GM21528 (cell line): Measurements from ENCODE around the gene TSC22D1.

Experiments used
- ATAC-seq: cut with Tn5 transposase; IDR thresholded peaks from one replicate; pipeline ENCODE4 v1.9.1; 2021; ENCODE audit warnings: mild to moderate bottlenecking, moderate library complexity; ENCODE audit not compliant: unreplicated experiment, low FRiP score

The TSC22D1 gene

DNA sequence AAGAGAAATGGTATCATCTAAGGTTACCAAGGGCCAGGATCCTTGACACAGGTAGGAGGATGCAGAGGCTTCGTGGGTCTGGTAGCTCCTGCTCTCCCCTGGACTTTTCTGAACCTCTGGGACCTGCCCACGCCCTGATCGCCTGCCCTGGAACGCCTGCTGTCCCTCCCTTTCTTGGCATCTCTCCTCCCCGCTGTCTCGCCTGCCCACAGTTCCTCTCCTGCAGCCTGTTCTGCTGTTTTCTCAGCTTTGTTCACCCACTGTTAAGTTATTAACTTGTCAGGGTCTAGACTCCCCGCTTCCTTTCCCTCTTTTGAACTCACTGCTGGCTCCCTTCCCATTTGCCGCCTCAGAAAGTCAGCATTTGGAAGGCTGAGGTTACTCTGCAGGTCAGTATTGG lies 182.7 kb downstream of the TSC22D1 start:
- no peak for ATAC-seq

DNA sequence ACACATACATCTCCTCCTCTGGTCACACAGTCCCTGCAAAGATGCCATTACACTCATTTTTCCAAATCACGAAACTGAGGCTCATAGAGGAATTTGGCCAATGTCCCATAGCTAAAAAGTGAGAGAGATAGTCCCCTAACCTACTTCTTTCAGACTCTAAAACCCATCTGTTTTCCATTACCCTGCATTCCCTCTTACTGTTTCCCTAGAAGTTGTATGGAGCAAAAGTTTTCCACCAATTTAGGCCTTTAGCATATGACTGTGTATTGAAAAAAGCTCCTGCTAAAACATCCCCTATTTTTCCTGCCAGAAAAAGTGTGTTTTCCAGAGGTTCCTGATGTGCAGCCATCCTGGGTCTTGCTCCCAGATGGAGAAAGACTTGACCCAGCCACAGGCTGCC lies 186.3 kb downstream of the TSC22D1 start:
- ATAC-seq: no peak

DNA sequence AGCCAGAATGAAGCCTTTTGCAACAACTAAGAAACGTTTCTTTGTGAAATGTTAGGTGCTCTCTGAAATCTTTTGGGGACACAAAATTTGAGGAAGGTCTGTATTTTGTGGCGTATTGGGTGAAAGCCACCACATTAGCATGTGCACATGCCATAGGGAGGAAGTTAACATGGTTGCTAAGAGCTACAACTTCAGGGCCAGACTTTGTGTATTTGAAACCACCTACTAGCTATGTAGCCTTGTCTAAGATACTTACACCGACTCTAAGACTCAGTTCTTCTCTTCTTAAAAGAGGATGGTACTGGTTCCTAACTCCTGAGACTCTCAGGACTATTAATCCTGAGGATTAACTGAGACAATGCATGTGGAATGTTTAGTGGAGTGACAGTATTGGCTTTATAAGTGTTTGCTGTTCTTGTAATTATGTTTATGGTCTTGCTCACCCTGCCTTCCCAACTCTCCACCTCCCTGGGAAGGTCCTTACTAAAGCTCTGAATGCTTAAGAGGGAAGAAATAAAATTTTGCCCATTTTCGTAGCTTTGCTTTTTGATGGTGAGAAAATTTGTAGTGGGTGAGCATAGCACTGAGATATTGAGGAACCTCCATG lies 187.0 kb downstream of the TSC22D1 start:
- ATAC-seq: no peak

DNA sequence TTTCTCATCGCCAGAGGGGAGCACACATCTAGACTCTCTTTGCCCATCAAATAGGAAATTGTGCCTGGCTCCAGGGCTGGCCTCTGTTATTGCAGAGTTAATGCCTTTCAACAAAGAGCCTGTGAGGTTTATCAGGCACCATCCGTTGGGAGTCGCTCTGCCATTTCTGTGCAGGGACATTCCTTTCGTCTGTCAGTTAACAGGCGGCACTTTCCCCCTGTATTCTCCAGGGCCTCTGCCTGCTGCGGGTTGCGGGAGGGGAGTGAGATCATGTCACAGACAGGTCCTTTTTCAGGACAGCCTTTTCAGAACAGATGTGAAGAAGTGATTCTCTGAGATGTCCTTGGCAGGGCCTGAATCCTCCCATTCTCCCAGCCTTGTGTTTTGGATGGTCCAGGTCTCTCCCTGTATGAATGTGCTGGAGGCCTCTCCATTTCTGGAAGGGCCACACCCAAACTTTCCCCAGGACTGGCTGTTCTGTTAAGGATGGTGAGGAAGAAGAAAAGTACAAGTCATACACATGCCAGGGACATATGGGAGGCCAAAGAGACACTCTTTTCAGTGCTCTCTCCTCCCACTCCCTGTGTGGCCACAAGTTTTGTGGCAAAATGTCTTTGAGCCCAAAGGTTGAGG lies 187.6 kb downstream of the TSC22D1 start:
- ATAC-seq: no peak

DNA sequence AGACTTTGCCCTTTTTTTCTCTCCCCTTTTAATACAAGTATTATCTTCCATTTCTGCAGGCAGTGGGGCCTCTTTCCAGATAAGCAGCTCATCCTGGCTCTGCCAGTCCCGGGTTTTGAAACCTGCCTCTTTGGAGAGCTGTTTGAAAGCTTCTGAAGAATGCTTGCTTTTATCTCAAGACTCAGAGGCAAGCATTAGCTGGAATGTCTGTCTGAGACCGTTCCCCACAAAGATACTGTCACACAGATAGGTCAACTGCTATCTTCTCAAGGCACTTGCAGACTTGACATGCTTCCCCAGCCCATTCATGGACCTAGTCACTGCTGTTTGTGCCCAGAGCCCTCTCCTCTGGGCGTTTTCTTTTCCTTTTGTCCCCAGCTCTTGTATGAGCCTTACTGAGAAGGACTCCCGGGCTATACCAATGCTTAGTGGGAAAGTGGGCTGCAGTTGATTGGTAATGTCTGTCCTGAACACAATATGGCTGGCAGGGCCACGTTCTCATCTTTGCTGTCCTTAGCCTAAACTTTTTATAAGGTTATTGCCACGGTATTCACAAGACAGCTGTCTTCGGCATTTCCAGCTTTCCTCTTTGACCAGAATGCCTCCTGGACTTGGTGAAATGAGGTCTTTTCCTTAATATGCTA lies 189.1 kb downstream of the TSC22D1 start:
- ATAC-seq: no peak

DNA sequence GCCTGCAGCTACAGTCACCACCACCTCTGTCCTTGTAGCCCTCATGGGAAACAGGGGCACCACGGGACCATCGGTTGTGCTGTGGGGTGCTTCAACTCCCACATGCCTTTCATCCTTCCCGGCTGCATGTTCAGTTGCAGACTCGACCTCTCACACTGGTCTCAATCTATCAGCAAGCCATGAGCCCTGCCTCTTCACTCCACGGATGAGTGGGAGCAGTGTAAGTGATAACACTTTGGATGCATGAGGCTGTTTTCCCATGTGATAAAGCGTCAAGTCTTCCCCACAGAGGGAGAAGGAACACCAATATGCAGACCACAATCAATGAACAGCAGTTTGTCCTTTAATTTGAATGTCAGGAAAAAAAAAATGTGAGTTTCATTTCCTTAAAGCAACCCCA lies 190.3 kb downstream of the TSC22D1 start:
- ATAC-seq: no peak

DNA sequence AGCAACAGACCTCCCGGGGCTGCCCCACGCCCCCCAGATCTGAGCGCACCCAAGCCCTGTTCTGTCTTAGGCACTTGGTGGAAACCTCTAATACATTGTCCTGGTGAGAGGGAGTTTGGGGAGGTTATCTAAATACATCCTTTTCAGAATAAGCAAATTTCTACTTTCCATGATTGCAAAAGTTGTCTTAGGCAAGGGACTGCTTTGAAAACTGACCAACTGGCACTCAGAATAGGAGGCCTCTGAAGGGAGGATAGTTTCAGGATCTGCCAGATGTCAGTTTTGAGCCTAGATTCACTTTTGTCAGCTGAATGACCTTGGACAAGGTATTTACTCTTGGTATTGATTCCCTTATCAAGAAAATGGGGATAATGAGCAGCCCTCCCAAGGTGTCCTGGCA lies 190.7 kb downstream of the TSC22D1 start:
- ATAC-seq: no peak

DNA sequence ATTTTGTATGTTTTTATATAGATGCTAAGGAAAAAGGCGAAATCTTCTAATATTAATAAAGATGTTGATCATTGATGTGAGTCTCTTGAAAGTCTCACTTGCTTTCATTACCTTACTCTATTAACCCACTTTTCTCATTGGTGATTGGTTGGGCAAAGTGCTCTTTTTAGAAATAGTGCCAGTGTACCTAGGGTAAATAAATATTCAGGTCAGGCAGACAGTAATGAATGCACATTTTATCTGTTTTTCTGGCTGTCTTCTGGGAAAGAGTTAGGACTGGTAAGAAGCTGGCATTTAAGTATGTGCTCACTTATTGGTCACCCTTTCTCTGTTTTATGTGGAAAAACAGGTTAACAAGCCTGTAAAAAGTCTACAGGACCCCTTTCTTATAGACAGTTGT lies 191.4 kb downstream of the TSC22D1 start:
- ATAC-seq: no peak

DNA sequence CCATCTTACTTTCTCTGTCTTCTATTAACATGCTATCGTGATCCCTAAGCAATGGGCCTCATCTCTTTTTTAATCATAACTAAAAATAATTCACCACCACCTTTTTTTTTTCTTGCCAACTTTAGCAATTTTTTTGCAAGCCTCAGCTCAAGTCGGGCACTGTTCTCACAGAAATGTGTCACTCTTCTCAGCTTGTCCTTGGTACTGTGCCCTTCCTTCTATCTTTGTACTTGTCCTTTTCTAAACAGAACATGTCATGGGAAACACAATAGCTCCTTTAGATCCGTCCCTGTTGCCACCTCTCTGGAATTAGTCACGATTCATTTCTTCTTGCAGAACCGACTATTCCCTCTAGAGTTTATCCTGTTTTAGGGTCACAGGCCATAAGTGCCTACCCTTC lies 192.2 kb downstream of the TSC22D1 start:
- ATAC-seq: no peak

DNA sequence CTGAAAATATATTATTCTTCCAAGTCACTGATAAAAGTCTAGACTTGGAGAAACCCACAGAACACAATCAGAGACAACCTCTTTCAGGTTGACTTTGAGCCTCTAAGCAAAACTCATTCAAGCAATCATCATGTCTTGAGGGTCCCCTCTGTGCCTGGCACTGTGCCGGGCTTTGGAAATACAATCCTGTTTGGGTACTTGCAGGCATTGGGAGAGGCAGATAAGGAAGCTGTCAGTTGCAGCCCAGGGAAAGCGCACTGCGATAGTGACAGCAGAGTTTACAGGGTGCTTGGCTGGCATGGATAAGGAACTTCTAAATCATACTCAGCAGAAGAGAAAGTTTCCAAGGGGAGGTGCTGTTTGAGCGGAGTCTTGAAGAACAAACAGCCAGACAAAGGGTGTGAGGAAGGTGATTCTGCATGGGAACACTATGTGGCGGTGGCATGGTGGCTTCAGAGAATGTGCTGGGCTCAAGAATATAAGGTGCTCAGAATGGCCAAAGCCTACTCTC lies 193.4 kb downstream of the TSC22D1 start:
- no peak for ATAC-seq
